ENCODE data around the gene CREM. TPM values are rescaled to one million over a fixed set of nuclear protein-coding genes. Genes with fewer than 3 reads are reported as not detected.

CREM gene
- total and polyA plus RNA-seq, 4 donors: 26.8 to 44.7 (median 38.3) TPM

DNA sequence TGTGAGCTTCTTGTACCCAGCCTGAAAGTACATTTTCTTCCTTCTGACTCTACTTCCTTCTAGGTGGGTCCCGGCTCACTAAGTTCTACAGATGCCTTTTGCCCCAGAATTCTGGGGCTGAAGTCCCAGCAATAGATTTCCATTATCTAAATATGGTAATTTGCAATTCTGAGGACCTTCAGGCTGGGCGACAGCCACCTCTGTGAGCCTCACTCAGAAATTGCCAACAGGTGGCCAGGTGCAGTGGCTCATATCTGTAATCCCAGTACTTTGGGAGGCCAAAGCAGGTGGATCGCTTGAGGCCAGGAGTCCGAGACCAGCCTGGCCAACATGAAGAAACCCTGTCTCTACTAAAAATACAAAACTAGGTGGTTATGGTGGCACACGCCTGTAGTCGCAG, 23.7 kb downstream of the CREM start:
- TF ChIP-seq, protein P1, sequence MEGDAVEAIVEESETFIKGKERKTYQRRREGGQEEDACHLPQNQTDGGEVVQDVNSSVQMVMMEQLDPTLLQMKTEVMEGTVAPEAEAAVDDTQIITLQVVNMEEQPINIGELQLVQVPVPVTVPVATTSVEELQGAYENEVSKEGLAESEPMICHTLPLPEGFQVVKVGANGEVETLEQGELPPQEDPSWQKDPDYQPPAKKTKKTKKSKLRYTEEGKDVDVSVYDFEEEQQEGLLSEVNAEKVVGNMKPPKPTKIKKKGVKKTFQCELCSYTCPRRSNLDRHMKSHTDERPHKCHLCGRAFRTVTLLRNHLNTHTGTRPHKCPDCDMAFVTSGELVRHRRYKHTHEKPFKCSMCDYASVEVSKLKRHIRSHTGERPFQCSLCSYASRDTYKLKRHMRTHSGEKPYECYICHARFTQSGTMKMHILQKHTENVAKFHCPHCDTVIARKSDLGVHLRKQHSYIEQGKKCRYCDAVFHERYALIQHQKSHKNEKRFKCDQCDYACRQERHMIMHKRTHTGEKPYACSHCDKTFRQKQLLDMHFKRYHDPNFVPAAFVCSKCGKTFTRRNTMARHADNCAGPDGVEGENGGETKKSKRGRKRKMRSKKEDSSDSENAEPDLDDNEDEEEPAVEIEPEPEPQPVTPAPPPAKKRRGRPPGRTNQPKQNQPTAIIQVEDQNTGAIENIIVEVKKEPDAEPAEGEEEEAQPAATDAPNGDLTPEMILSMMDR (IDR thresholded peaks at IDR 0.05; ENCODE audit: control extremely low read depth, extremely low read depth): no peak
- H3K36me3 ChIP-seq (ENCODE audit: control insufficient read depth in 4 of 4, insufficient read depth in 4 of 4, low read length in 4 of 4): peaks cover 0 to 3% (median 1%) of the 10 kb centered on the region in 4 donors
- no peak for DNase-seq
- no peaks in the 10 kb centered on the region for H3K27me3 ChIP-seq (ENCODE audit: control insufficient read depth in 3 of 3, insufficient read depth in 3 of 3, low read length in 2 of 3)
- H3K4me3 ChIP-seq: no peak overlapping the region
- H3K4me1 ChIP-seq (ENCODE audit: control insufficient read depth in 5 of 5, insufficient read depth in 5 of 5, low read length in 5 of 5): peaks cover 0 to 10% (median 3%) of the 10 kb centered on the region in 5 donors
- WGBS, 2 donors: 96 to 99% methylated on average over 6 of the region's 6 CpGs
- no peak for ATAC-seq (ENCODE audit: insufficient read depth, low FRiP score)
- no peak overlapping the region for H3K27ac ChIP-seq (ENCODE audit: low read depth in 1 of 2, low read length in 1 of 2)
- H3K9ac ChIP-seq (ENCODE audit: insufficient read depth in 1 of 2, low read length in 2 of 2): no peak overlapping the region
- no peaks in the 10 kb centered on the region for H3K9me3 ChIP-seq (ENCODE audit: control insufficient read depth in 4 of 4, insufficient read depth in 3 of 4, low read length in 3 of 4)

DNA sequence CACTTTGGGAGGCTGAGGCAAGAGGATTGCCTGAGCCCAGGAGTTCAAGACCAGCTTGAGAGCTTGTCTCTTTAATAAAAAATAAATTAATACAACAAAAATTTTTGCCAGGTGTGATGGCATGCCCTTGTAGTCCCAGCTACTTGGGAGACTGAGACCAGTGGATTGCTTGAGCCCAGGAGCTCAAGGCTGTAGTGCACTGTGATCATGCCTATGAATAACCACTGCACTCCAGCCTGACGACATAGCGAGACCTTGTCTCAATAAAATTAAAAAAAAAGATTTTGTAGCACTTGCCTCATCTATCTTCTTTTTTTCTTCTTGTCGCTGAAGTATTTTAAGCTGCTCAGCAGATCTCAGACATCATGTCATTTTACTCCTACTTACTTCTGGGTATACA, 26.3 kb downstream of the CREM start:
- no peak overlapping the region for H3K4me3 ChIP-seq
- peaks cover 0 to 10% (median 2%) of the 10 kb centered on the region in 5 donors for H3K4me1 ChIP-seq (ENCODE audit: control insufficient read depth in 5 of 5, insufficient read depth in 5 of 5, low read length in 5 of 5)
- H3K36me3 ChIP-seq (ENCODE audit: control insufficient read depth in 4 of 4, insufficient read depth in 4 of 4, low read length in 4 of 4): peaks cover 0 to 3% (median 1%) of the 10 kb centered on the region in 4 donors
- DNase-seq (no peak), ATAC-seq (ENCODE audit: insufficient read depth, low FRiP score) (no peak)
- 93 to 99% methylated on average over 3 of the region's 3 CpGs for WGBS, 2 donors
- no peaks in the 10 kb centered on the region for H3K27me3 ChIP-seq (ENCODE audit: control insufficient read depth in 3 of 3, insufficient read depth in 3 of 3, low read length in 2 of 3)
- H3K27ac ChIP-seq (ENCODE audit: low read depth in 1 of 2, low read length in 1 of 2): no peak overlapping the region
- TF ChIP-seq, protein P1 (IDR thresholded peaks at IDR 0.05; ENCODE audit: control extremely low read depth, extremely low read depth): no peak
- no peaks in the 10 kb centered on the region for H3K9me3 ChIP-seq (ENCODE audit: control insufficient read depth in 4 of 4, insufficient read depth in 3 of 4, low read length in 3 of 4)
- H3K9ac ChIP-seq (ENCODE audit: insufficient read depth in 1 of 2, low read length in 2 of 2): no peak overlapping the region

DNA sequence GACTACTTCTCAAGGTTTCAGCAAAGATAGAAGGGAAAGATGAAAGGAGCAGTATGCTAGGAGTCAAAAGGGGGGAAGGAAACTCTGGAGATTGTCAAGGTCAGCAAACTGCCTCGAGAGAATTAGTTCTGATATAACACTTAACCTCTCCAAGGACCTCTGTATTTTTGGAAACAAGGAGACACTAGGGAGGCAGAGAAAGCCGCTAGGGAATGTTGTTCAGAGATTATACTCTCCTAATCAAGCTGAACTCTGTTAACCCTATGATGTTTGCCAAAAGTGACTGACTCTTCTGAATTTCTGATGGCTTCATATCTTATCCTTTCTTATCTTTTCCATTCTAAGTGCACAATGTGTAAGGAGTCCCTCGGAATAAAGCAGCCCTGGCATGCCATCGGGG, 27.1 kb downstream of the CREM start:
- TF ChIP-seq, protein P1 (IDR thresholded peaks at IDR 0.05; ENCODE audit: control extremely low read depth, extremely low read depth): no peak
- peaks cover 0 to 10% (median 2%) of the 10 kb centered on the region in 5 donors for H3K4me1 ChIP-seq (ENCODE audit: control insufficient read depth in 5 of 5, insufficient read depth in 5 of 5, low read length in 5 of 5)
- H3K9ac ChIP-seq (ENCODE audit: insufficient read depth in 1 of 2, low read length in 2 of 2): no peak overlapping the region
- 65 to 72% methylated on average over 4 of the region's 4 CpGs for WGBS, 2 donors
- ATAC-seq (ENCODE audit: insufficient read depth, low FRiP score) (no peak), DNase-seq (peak in 1 of 3 donors; percentile 8)
- H3K27ac ChIP-seq (ENCODE audit: low read depth in 1 of 2, low read length in 1 of 2): peak overlapping the region in 1 of 2 donors; percentile 67
- peaks cover 0 to 3% (median 1%) of the 10 kb centered on the region in 4 donors for H3K36me3 ChIP-seq (ENCODE audit: control insufficient read depth in 4 of 4, insufficient read depth in 4 of 4, low read length in 4 of 4)
- no peaks in the 10 kb centered on the region for H3K27me3 ChIP-seq (ENCODE audit: control insufficient read depth in 3 of 3, insufficient read depth in 3 of 3, low read length in 2 of 3)
- H3K4me3 ChIP-seq: no peak overlapping the region
- H3K9me3 ChIP-seq (ENCODE audit: control insufficient read depth in 4 of 4, insufficient read depth in 3 of 4, low read length in 3 of 4): peaks cover 0 to 1% (median 0%) of the 10 kb centered on the region in 4 donors

DNA sequence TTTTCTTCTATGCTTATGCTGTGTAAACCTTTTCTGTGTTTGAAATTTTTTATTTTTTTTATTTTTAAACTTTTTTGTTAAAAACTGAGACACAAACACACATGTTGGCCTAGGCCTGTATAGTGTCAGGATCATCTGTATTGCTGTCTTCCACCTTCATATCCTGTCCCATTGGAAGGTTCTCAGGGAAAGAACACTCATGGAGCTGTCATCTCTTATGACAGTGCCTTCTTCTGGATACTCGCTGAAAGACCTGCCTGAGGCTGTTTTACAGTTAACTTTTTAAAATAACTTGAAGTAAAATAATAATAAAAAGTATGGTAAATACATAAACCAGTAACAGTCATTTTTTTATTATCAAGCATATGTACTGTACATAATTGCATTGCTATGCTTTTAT, 34.1 kb downstream of the CREM start:
- WGBS, 2 donors: 98 to 100% methylated on average over 1 of the region's 1 CpG
- TF ChIP-seq, protein P1 (IDR thresholded peaks at IDR 0.05; ENCODE audit: control extremely low read depth, extremely low read depth): no peak
- Histone ChIP-seq H3K27ac (ENCODE audit: low read depth in 1 of 2, low read length in 1 of 2) (no peak overlapping the region), H3K36me3 (ENCODE audit: control insufficient read depth in 4 of 4, insufficient read depth in 4 of 4, low read length in 4 of 4) (no peaks in the 10 kb centered on the region), H3K27me3 (ENCODE audit: control insufficient read depth in 3 of 3, insufficient read depth in 3 of 3, low read length in 2 of 3) (no peaks in the 10 kb centered on the region), H3K9me3 (ENCODE audit: control insufficient read depth in 4 of 4, insufficient read depth in 3 of 4, low read length in 3 of 4) (peaks cover 0 to 1% (median 0%) of the 10 kb centered on the region in 4 donors), H3K9ac (ENCODE audit: insufficient read depth in 1 of 2, low read length in 2 of 2) (no peak overlapping the region), H3K4me1 (ENCODE audit: control insufficient read depth in 5 of 5, insufficient read depth in 5 of 5, low read length in 5 of 5) (no peaks in the 10 kb centered on the region), H3K4me3 (no peak overlapping the region)
- no peak for ATAC-seq (ENCODE audit: insufficient read depth, low FRiP score)
- no peak for DNase-seq
